Inferior parietal cortex (tissue), 1 donor: ENCODE data around the gene SRRM4.
A peak's percentile ranks its signal among the peaks of the same experiment; 100 is the strongest.

Experiments
- DNase-seq: peaks from one replicate; pipeline ENCODE4 v3.0.0-alpha.2; 2016; ENCODE audit errors: extremely low spot score

SRRM4 gene

GRCh38 chr12:119168721-119169120 is 187.4 kb downstream of the SRRM4 start:
- DNase-seq: no peak

DNA sequence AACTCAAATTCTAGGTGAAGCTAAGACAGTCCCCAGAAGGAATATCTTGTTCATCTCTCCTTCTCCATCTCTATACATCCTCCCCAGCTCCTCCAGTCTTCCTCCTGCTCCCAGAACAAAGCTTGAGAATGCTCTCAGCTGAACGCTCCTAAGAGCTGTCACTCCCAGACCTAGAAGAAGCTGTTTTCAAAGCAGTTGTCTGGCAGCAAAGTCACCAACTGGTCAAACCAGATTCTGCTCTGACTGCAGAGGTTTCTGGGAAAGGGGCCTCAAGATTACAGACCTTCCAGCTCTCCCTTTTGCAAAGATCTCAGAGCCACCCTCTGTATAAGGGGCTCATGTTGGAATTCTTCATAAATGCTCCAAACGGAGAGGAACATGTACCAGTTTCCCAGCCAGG is 187.8 kb downstream of the SRRM4 start:
- DNase-seq: no peak

- DNase-seq: no peak
These were observed 189.9 kb downstream of the SRRM4 start for GRCh38 chr12:119171291-119171690.

DNA sequence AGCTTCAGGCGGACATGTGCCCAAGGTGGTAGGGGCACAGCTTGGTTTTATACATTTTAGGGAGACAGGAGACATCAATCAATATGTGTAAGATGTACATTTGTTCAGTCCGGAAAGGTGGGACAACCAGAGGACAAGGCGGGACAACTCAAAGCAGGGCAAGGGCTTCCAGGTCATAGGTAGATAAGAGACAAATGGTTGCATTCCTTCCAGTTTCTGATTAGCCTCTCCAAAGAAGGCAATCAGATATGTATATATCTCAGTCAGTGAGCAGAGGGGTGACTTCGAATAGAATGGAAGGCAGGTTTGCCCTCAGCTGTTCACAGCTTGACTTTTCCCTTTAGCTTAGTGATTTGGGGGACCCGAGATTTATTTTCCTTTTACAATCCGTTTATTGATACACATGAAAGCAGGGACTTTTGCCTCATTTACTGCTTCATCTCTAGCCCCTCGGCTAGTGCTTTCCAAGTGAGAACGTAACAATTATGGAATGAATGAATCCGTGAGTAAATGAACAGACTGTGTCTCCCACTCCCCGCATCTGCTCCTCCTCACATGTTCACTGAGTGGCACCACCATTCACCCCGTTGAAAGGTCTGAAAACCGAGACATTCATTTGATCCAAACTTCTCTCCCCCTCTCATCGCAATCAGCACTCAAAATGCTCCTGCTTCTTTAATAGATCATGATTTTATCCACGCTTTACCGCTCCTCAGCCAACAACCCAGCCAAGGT is 190.5 kb downstream of the SRRM4 start:
- no peak for DNase-seq

DNA sequence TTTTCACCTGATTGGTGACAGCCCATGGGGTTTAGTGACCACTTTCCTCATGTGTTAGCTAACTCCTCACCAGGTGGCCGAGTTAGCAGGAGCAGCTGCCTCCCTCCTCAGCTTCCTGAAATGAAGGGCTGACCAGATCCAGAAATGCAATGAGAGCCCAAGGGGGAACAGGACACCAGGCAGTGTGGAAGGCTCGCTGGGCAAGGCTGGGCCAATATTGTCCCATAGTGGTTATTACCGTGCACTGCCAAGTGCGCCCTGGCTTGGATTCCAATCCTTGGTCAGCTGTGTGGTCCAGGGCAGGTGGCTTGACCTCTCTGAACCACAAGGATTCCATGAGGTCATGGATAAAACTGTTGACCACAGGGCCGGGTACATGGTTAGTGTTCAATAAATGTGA is 193.7 kb downstream of the SRRM4 start:
- DNase-seq: no peak

DNA sequence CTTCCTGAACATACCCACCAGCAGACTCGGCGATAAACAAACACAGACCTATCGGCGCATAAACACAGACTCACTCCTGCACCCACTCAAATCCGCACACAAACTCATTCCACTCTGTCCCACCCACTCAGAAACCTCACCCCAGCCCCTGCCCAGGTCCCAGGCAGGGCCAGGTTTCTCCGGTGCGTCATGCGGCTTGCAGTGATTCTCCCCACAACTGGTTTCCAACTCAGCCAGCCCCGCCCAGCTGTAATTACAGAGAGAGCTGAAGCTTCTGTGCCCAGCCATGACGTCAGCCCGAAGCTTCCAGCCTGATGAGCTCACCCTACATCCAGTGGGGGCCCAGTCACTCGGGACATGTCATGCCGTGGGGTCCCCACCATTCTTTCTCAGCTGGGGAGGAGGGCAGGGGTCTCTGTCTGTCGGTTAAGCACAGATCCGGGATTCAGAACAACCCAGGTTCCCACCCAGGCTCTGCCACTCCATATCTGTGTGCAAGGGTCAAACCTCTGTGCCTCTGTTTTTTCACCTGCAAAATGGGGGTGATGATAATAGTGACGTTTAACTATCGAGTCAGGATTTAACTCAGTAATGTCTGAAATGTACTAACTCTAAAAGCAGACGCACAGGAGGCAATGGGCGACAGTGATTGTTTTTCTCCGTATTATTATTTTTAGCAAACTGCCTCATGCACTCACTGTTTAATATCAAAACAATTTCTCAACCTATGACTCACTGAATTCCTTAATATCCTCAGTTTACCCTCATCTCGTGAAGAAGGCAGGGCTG is 195.1 kb downstream of the SRRM4 start:
- DNase-seq: no peak

DNA sequence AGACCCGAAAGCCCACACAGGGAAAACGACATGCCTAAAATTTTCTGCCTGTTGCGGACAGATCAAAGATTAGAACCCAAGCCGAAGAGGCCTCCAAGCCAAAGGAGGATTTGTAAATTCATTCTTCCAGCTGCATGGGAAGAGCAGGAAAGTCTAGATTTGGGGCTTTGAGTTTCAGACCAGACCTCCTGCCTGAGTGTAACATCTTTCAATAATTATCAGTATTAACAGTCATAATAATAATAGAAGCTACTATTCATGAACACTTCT is 195.7 kb downstream of the SRRM4 start:
- DNase-seq: no peak

DNA sequence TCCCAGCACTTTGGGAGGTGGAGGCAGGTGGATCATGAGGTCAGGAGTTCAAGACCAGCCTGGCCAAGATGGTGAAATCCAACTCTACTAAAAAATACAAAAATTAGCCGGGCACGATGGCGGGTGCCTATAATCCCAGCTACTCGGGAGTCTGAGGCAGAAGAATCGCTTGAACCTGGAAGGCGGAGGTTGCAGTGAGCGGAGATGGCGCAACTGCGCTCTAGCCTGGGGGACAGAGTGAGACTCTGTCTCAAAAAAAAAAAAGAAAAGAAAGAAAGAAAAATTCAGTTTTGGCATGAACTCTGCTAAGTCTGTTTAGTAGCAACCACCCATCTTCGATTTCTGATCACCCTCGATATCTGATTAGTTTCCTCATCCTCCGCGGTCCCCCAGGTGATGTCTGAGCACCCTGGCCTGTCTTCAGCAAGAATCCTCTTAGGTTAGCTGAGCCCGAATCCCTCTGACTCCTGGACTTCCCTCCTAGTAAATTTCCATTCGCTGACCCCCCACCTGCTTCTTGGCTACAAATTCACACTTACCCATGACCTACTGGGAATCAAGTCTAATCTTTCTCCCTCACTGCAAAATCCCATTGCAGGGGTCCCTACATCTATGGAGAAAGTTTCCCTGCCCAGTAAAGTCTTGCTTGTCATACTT is 196.5 kb downstream of the SRRM4 start:
- DNase-seq: no peak

- DNase-seq: peak; percentile 55
These were observed 197.4 kb downstream of the SRRM4 start, which contains the start of gene HSPB8 for GRCh38 chr12:119178544-119179334. TSS of gene HSPB8 (plus strand) at chr12:119178931. CDS start at chr12:119179313, 382 bp downstream.

GRCh38 chr12:119179335-119180021 is 198.1 kb downstream of the SRRM4 start:
- DNase-seq: no peak

- no peak for DNase-seq
These were observed 199.2 kb downstream of the SRRM4 start for GRCh38 chr12:119180380-119181040.

DNA sequence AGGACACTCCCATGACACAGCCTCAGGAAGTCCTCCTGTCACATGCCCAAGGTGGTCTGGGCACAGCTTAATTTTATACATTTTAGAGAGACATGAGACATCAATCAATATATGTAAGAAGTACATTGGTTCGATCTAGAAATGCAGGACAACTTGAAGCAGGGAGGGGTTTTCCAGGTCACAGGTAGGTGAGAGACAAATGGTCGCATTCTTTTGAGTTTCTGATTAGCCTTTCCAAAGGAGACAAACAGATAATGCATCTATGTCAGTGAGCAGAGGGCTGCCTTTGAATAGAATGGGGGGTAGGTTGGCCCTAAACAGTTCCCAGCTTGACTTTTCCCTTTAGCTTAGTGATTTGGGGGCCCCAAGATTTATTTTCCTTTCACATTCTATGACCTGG is 199.9 kb downstream of the SRRM4 start:
- DNase-seq: no peak

GRCh38 chr12:119181944-119182343 is 200.6 kb downstream of the SRRM4 start:
- no peak for DNase-seq

DNA sequence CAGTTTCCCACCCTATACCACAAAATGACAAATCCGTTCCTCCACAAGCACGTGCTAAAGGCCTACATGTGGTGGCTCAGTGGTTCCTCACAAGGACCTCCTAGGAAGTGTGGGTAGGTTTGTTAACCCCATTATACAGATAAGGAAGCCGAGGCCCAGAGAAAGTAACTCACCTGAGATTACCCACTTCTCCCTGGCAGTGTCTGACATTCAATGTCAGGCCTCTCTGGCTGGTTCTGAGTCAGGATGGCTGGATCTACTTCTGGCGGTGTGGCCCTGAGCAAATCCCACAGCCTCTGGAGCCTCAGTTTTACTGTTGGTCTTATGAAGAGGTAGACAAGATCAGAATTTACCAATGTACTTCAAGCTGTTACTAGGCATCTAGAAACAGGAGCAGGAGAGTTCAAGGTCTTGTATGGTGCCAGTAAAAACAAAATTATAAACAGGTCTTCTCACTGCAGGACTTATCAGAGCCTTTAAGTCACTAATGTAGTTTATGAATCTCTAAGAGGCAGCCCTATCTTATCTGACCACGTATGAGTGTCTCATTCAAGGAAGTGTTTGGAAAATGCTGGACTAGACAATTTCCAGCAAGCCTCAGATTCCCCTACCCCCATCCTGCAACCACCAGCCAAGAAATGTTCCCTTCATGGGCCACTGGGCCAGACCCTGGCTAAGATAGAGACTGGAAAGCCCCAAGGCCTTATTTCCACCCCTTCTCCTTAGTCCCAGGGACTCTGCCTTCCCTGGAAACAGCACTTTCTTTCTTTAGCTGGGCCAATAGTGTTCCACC is 201.6 kb downstream of the SRRM4 start:
- DNase-seq: no peak

DNA sequence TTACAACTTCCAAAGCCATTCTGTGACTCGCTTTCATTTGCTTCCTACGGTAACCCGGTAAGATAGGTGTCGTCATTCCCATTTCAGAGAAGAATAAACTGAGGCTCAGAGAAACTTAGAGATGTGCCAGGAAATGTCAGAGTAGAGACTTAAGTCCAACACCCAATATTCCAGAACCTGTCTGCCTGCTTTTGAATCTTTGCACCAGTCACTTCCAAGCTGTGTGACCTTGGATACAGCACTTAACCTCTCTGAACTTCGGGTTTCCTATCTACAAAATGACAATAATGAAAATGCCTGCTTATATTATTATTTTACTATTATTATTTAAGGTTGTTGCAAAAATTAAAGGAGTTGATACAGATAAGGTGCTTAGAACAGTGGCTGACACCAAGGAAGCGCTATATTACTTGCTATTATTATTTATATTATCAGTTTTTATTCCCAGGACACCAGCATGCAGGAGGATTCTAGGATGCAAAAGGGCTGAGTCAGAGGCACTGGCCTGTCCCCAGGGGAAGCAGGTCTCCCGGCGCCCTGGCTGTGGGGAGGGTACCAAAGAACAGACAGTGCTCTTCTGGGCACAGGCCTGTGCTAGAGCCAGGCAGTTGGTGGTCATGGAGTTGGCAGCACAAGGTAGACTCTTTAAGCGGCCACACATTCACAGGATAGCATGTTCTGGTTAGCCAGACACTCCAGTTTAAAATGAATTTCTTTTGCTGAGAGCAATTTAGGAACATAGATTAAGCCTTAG is 202.8 kb downstream of the SRRM4 start:
- no peak for DNase-seq

- DNase-seq: no peak
These were observed 213.9 kb downstream of the SRRM4 start for GRCh38 chr12:119195256-119195655.

GRCh38 chr12:119198440-119198839 is 217.1 kb downstream of the SRRM4 start:
- DNase-seq: no peak

- no peak for DNase-seq
These were observed 219.3 kb downstream of the SRRM4 start for GRCh38 chr12:119200601-119201000.

GRCh38 chr12:119201789-119202543 is 220.6 kb downstream of the SRRM4 start:
- DNase-seq: no peak
